PC-3 (cell line): ENCODE measurements around the gene SCYGR5.
"Not testable (repeated sequence)": the region's sequence is repeated elsewhere in the genome, so short reads cannot be mapped to it uniquely, and the experiment has no call there.

Experiments
- EZH2 ChIP-seq: fragments of 300-600 bp; sonication (generic); IDR thresholded peaks from one replicate; pipeline ENCODE4 v1.6.1; 2017; ENCODE audit warnings: antibody characterized with exemption, mild to moderate bottlenecking, low read length; ENCODE audit not compliant: unreplicated experiment
- EZH2phosphoT487 ChIP-seq: fragments of 300-600 bp; sonication (generic); IDR thresholded peaks from 2 replicates; pipeline ENCODE4 v1.6.1; 2018; ENCODE audit warnings: mild to moderate bottlenecking, antibody characterized with exemption, low read length, borderline replicate concordance
- TF ChIP-seq, protein P1 (sequence below): fragments of 300-600 bp; sonication (generic); conservative IDR thresholded peaks from 2 replicates; pipeline ENCODE4 v1.5.1; 2017; ENCODE audit warnings: antibody characterized with exemption, low read depth, mild to moderate bottlenecking, low read length

DNA sequence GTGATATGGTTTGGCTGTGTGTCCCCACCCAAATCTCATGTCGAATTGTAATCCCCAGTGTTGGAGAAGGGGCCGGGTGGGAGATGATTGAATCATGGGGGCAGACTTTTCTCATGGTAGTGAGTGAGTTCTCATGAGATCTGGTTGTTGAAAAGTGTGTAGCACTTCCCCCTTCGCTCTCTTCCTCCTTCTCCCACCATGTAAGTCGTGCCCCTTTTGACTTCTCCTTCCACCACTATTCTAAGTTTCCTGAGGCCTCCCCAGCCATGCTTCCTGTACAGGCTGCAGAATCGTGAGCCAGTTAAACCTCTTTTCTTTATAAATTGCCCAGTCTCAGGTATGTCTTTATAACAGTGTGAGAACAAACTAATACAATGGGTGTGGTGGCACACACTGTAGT is 7.0 kb downstream of the SCYGR5 start:
- TF ChIP-seq, protein P1, sequence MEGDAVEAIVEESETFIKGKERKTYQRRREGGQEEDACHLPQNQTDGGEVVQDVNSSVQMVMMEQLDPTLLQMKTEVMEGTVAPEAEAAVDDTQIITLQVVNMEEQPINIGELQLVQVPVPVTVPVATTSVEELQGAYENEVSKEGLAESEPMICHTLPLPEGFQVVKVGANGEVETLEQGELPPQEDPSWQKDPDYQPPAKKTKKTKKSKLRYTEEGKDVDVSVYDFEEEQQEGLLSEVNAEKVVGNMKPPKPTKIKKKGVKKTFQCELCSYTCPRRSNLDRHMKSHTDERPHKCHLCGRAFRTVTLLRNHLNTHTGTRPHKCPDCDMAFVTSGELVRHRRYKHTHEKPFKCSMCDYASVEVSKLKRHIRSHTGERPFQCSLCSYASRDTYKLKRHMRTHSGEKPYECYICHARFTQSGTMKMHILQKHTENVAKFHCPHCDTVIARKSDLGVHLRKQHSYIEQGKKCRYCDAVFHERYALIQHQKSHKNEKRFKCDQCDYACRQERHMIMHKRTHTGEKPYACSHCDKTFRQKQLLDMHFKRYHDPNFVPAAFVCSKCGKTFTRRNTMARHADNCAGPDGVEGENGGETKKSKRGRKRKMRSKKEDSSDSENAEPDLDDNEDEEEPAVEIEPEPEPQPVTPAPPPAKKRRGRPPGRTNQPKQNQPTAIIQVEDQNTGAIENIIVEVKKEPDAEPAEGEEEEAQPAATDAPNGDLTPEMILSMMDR = not testable (repeated sequence)
- not testable (repeated sequence) for TF ChIP-seq EZH2, EZH2phosphoT487
